ENCODE results near the gene PLCB4. TPM values are rescaled to one million over a fixed set of nuclear protein-coding genes. Genes with fewer than 3 reads are reported as not detected.

The PLCB4 gene
- polyA plus RNA-seq, 1 of the 3 experiments (the other 2 are of a cell fraction), result 5.5 TPM

- CTCF ChIA-PET, result interaction anchor here (0.7 to 8.9 kb wide), 3 partner anchors 123 to 559 kb away, joined by 3 to 255 read pairs (median 5); no protein-coding TSS in a partner anchor
- TF ChIP-seq USF2 (IDR thresholded peaks at IDR 0.05; ENCODE audit: borderline replicate concordance, low read depth, low read length), result no peak
- TF ChIP-seq USF1 (IDR thresholded peaks at IDR 0.05; ENCODE audit: borderline replicate concordance, low read depth), result no peak
- TF ChIP-seq RAD21 (IDR thresholded peaks at IDR 0.05; ENCODE audit: low read length), result no peak
- TF ChIP-seq GATA2 (CRISPR knock-in tag; IDR thresholded peaks at IDR 0.05), result no peak
- no peak for TF ChIP-seq FOSL2 (IDR thresholded peaks at IDR 0.05; ENCODE audit: borderline replicate concordance, low read depth)
- TF ChIP-seq FOXM1 (IDR thresholded peaks at IDR 0.05; ENCODE audit: low read depth), result no peak
- no peak for TF ChIP-seq RCOR1 (IDR thresholded peaks at IDR 0.05; ENCODE audit: low read length)
- 95% methylated on average over 10 of the region's 10 CpGs for WGBS (ENCODE audit: low lambda C conversion rate)
Observed at GRCh38 chr20:9413001-9413400, 344.1 kb downstream of the PLCB4 start.

GRCh38 chr20:9415426-9415825, 346.5 kb downstream of the PLCB4 start:
- WGBS (ENCODE audit: low lambda C conversion rate), result 94% methylated on average over 2 of the region's 2 CpGs
- H3K27ac ChIP-seq (ENCODE audit: low read depth in 2 of 2, low read length in 1 of 2), result no peak overlapping the region
- H3K36me3 ChIP-seq (replicated peaks in 1 of 2; ENCODE audit: control insufficient read depth in 1 of 2, insufficient read depth in 2 of 2, low read length in 1 of 2), result peaks cover 7 to 9% of the 10 kb centered on the region in 2 experiments
- peaks cover 6% of the 10 kb centered on the region for H3F3A ChIP-seq (replicated peaks; ENCODE audit: insufficient read depth)
- POLR2A ChIA-PET, result no interaction called here
- H3K4me1 ChIP-seq (ENCODE audit: control insufficient read depth in 1 of 2, insufficient read depth in 2 of 2, low read depth in 1 of 2, low read length in 1 of 2), result 0 out of 4 replicates have a peak, but pooled peaks cover 0 to 4% of the 10 kb centered on the region in 2 experiments
- H3K79me2 ChIP-seq (ENCODE audit: insufficient read depth), result no peaks in the 10 kb centered on the region
- no peak overlapping the region for H3K4me3 ChIP-seq (ENCODE audit: low read depth in 2 of 2, low read length in 1 of 2)
- no peaks in the 10 kb centered on the region for H3K9me2 ChIP-seq
- no peak overlapping the region for H3K9ac ChIP-seq
- no peaks in the 10 kb centered on the region for H3K27me3 ChIP-seq (ENCODE audit: insufficient read depth)
- no peak for DNase-seq
- no peak overlapping the region for H3K4me2 ChIP-seq
- no peaks in the 10 kb centered on the region for H4K20me1 ChIP-seq (ENCODE audit: insufficient read depth)
- H3K9me3 ChIP-seq, result no peaks in the 10 kb centered on the region
- CTCF ChIA-PET, result interaction anchor here (6.9 kb wide), 1 partner anchor 194 kb away, joined by 38 read pairs; no protein-coding TSS in a partner anchor
- TF ChIP-seq RAD21 (IDR thresholded peaks at IDR 0.05; ENCODE audit: low read length), result no peak
- no peak for TF ChIP-seq FOXM1 (IDR thresholded peaks at IDR 0.05; ENCODE audit: low read depth)
- no peak for TF ChIP-seq ZBTB33 (IDR thresholded peaks at IDR 0.05; ENCODE audit: borderline replicate concordance, low read depth)
- TF ChIP-seq RCOR1 (IDR thresholded peaks at IDR 0.05; ENCODE audit: low read length), result no peak
- TF ChIP-seq EP300 (IDR thresholded peaks at IDR 0.05; ENCODE audit: borderline replicate concordance in 1 of 2, low read depth in 1 of 2, low read length in 1 of 2), result no peak
- no peak for TF ChIP-seq TCF12 (IDR thresholded peaks at IDR 0.05)
- no peak for TF ChIP-seq USF2 (IDR thresholded peaks at IDR 0.05; ENCODE audit: borderline replicate concordance, low read depth, low read length)
- TF ChIP-seq TAF1 (IDR thresholded peaks at IDR 0.05; ENCODE audit: borderline replicate concordance, low read depth, low read length), result no peak
- TF ChIP-seq POLR2AphosphoS5 (IDR thresholded peaks at IDR 0.05; ENCODE audit: low read depth, low read length), result no peak
- no peak for TF ChIP-seq RFX5 (IDR thresholded peaks at IDR 0.05; ENCODE audit: low read length)
- TF ChIP-seq NRF1 (IDR thresholded peaks at IDR 0.05; ENCODE audit: low read depth, low read length), result no peak
- no peak overlapping the region for H2AFZ ChIP-seq (ENCODE audit: low read depth)

More at GRCh38 chr20:9413001-9413400, 344.1 kb downstream of the PLCB4 start:
- Histone ChIP-seq H3K9ac (no peak overlapping the region), H3K27ac (ENCODE audit: low read depth in 2 of 2, low read length in 1 of 2) (no peak overlapping the region), H3K9me3 (no peaks in the 10 kb centered on the region), H2AFZ (ENCODE audit: low read depth) (no peak overlapping the region), H3K79me2 (ENCODE audit: insufficient read depth) (no peaks in the 10 kb centered on the region), H4K20me1 (ENCODE audit: insufficient read depth) (no peaks in the 10 kb centered on the region), H3F3A (replicated peaks; ENCODE audit: insufficient read depth) (peaks cover 26% of the 10 kb centered on the region), H3K27me3 (ENCODE audit: insufficient read depth) (no peaks in the 10 kb centered on the region), H3K4me2 (no peak overlapping the region), H3K4me1 (ENCODE audit: control insufficient read depth in 1 of 2, insufficient read depth in 2 of 2, low read depth in 1 of 2, low read length in 1 of 2) (peaks cover 2 to 19% of the 10 kb centered on the region in 2 experiments; a peak in 1 of 4 replicates), H3K9me2 (no peaks in the 10 kb centered on the region), H3K36me3 (replicated peaks in 1 of 2; ENCODE audit: control insufficient read depth in 1 of 2, insufficient read depth in 2 of 2, low read length in 1 of 2) (peaks cover 3 to 9% of the 10 kb centered on the region in 2 experiments), H3K4me3 (ENCODE audit: low read depth in 2 of 2, low read length in 1 of 2) (no peak overlapping the region)
- no peak for DNase-seq
- POLR2A ChIA-PET, result no interaction called here

Measured in SK-N-SH (cell line).